Activated naive CD8-positive, alpha-beta T cell treated with anti-CD3 and anti-CD28 coated beads, Interleukin-2, amount 50 U/mL, for 24 hours (primary cell): ENCODE data around the gene UCN2.
"Not testable (repeated sequence)": the region's sequence is repeated elsewhere in the genome, so short reads cannot be mapped to it uniquely, and the experiment has no call there.

Source experiments
- ATAC-seq: fragments of 150-1000 bp; cut with Tn5 transposase; one replicate; pipeline ENCODE4 v1.10.0; 2021
- DNase-seq: peaks from one replicate; pipeline ENCODE4 v3.0.0; 2021
- H3K27ac Mint-ChIP-seq: one replicate; pipeline ENCODE4 v1.8.0; 2021; ENCODE audit warnings: mild to moderate bottlenecking, mixed read lengths
- H3K27me3 Mint-ChIP-seq: one replicate; pipeline ENCODE4 v1.8.0; 2021; ENCODE audit warnings: mixed read lengths
- H3K36me3 Mint-ChIP-seq: one replicate; pipeline ENCODE4 v1.8.0; 2021; ENCODE audit warnings: low read depth, mixed read lengths
- H3K4me1 Mint-ChIP-seq: one replicate; pipeline ENCODE4 v1.8.0; 2021; ENCODE audit warnings: mixed read lengths
- H3K4me3 Mint-ChIP-seq: one replicate; pipeline ENCODE4 v1.8.0; 2021; ENCODE audit warnings: mild to moderate bottlenecking, moderate library complexity, mixed read lengths
- H3K9me3 Mint-ChIP-seq: one replicate; pipeline ENCODE4 v1.8.0; 2021; ENCODE audit warnings: mixed read lengths

UCN2 gene

DNA sequence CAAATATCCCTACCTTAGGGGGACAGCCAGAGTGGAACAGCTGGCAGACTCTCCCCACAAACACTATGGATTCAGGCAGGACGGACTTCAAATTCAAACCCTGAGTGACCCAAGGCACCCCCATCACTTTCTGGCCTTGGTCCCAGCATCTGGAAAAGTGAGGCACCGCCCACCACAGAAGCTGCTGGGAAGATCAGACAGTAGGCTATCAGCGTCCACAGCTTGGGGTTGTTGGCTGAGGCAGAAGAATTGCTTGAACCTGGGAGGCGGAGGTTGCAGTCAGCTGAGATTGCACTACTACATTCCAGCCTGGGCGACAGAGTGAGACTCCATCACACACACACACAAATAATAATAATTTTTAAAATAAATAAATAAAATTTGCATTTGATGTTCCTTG is 15.5 kb downstream of the UCN2 start:
- Mint-ChIP-seq H3K9me3 (no peaks in the 10 kb centered on the region), H3K4me3 (no peak overlapping the region), H3K27ac (no peak overlapping the region), H3K27me3 (no peaks in the 10 kb centered on the region), H3K4me1 (no peaks in the 10 kb centered on the region), H3K36me3 (peaks cover 13% of the 10 kb centered on the region)
- DNase-seq (no peak), ATAC-seq (no peak)

DNA sequence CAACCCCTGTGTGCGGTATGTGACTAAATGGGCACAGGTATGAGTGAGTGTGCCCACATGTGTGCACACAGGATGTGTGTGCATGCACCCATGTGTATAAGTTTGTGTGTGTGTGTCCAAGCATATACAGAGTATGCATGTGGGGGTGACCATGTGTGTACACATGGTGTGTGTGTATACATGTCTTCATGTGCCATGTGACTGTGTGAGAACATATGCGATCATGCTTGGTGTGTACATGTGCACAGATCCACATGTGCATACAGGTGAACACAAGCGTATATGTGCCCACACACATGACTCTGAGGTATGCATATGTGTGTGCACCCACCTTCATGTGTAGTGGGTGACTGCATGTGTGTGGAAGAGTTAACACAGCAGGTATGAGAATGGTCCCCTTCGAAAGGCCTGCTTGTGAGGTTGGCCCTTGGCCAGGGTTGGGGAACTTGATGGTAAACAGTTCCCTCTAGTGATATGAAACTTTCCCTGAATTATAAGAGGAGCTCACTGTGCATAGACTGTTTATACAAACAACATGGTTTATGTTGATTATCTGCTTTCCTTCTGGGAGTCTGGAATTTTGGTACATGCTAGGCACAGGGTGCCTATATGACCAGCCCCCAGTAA is 17.3 kb downstream of the UCN2 start:
- DNase-seq (no peak), ATAC-seq (no peak)
- Mint-ChIP-seq H3K36me3 (peaks cover 14% of the 10 kb centered on the region), H3K9me3 (no peaks in the 10 kb centered on the region), H3K4me3 (no peak overlapping the region), H3K27ac (no peak overlapping the region), H3K27me3 (no peaks in the 10 kb centered on the region), H3K4me1 (no peaks in the 10 kb centered on the region)

- ATAC-seq (no peak), DNase-seq (no peak)
- no peaks in the 10 kb centered on the region for H3K4me1 Mint-ChIP-seq
- no peak overlapping the region for H3K27ac Mint-ChIP-seq
- no peaks in the 10 kb centered on the region for H3K9me3 Mint-ChIP-seq
- peaks cover 14% of the 10 kb centered on the region for H3K36me3 Mint-ChIP-seq
- no peaks in the 10 kb centered on the region for H3K27me3 Mint-ChIP-seq
- no peak overlapping the region for H3K4me3 Mint-ChIP-seq
These were observed 19.4 kb downstream of the UCN2 start for GRCh38 chr3:48544141-48544540.

DNA sequence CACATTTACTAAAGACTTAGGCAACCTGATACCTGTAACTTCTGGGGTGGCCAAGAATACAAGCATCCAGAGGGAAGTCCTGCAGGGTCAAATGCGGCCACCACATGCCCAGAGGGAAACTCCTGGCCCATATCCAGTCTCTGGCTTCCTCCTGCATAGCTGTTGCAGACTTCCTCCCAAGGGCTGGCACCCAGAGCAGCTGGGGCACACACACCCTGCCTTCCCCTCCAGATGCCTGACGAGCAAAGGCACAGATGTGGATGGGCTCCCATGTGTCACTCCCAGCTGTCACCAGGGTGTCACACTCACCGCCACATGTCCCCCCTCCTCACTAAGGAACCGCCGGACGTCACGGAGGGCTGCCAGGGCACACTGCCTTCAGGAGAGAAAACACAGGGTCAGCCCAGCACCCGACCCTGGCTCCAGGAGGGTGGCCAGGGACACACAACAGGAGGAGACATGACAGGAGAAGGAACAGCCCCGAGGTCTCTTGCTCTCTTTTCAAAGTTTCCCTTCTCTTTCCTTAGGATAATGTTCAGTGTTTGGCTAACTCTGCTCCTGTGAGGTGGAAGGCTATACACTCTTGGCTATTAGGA is 20.2 kb downstream of the UCN2 start:
- no peak overlapping the region for H3K4me3 Mint-ChIP-seq

DNA sequence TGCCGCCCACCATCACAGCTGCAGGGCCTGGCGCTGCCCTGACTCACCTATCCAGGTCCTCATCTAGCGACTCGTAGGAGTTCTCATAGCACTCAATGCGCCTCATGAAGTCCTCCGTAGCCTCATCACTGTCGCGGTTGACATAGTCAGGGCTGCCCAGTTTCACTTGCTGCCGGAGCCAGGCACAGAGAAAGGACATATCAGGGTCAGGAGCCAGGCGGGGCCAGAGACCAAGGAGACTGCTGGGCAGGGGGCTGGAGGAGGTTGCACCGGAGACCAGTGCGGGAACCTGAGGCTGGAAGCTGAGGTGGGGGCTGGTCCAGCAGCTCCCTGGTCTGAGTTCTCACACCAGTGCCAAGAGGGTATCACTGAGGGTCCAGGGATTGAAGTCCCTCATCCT is 25.1 kb downstream of the UCN2 start:
- peaks cover 22% of the 10 kb centered on the region for H3K36me3 Mint-ChIP-seq

More for the DNA sequence above, 20.2 kb downstream of the UCN2 start:
- DNase-seq (no peak), ATAC-seq (no peak)
- Mint-ChIP-seq H3K4me1 (no peaks in the 10 kb centered on the region), H3K27ac (no peak overlapping the region), H3K36me3 (peaks cover 14% of the 10 kb centered on the region), H3K9me3 (no peaks in the 10 kb centered on the region), H3K27me3 (no peaks in the 10 kb centered on the region)

DNA sequence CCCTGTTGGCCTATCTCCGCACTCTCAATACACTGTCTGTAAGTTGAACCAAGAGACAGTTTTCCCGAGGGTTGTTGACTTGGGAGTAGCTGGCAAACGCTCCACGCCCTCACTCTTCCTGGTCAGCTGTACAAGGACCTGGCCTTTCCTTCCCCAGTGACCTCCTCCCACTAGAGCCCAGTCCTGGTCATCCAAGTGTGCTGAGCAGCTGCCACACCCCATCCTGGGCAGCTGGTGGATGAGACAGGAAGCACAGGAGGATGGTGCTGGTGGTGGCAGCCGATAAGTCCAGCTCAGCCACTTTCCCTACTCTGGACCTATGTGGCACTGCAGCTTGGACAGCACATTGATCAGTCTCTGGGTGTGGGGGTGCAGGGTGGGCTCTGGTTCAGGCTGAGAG is 26.8 kb downstream of the UCN2 start:
- no peak for DNase-seq
- no peak for ATAC-seq
- Mint-ChIP-seq H3K27me3 (no peaks in the 10 kb centered on the region), H3K36me3 (peaks cover 18% of the 10 kb centered on the region), H3K4me3 (no peak overlapping the region), H3K27ac (no peak overlapping the region), H3K4me1 (no peaks in the 10 kb centered on the region), H3K9me3 (no peaks in the 10 kb centered on the region)

More for the DNA sequence above, 25.1 kb downstream of the UCN2 start:
- Mint-ChIP-seq H3K4me1 (no peaks in the 10 kb centered on the region), H3K27ac (no peak overlapping the region), H3K4me3 (no peak overlapping the region), H3K27me3 (no peaks in the 10 kb centered on the region), H3K9me3 (no peaks in the 10 kb centered on the region)
- DNase-seq: no peak
- ATAC-seq: no peak

DNA sequence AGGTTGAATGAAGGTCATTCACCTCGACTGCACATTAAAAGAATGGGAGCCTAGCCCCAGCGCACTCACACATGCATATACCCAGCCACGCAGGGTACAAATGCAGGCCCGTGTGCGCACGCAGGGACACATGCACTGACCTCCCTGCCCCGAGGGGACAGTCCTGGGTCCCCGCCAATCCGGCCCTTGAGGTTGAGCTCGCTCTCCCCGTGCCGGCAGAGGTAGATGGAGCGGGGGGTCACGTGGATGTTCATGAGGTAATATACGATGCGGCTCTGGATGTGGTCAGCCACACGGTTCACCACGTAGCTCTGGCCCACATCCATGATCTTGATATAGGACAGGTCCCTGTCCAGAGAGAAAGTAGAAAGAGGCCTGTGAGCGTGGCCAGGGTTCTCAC is 27.5 kb downstream of the UCN2 start:
- no peaks in the 10 kb centered on the region for H3K9me3 Mint-ChIP-seq
- H3K4me3 Mint-ChIP-seq: no peak overlapping the region
- H3K27ac Mint-ChIP-seq: no peak overlapping the region
- no peaks in the 10 kb centered on the region for H3K4me1 Mint-ChIP-seq
- H3K36me3 Mint-ChIP-seq: peaks cover 18% of the 10 kb centered on the region
- no peaks in the 10 kb centered on the region for H3K27me3 Mint-ChIP-seq
- DNase-seq: no peak
- ATAC-seq: no peak

DNA sequence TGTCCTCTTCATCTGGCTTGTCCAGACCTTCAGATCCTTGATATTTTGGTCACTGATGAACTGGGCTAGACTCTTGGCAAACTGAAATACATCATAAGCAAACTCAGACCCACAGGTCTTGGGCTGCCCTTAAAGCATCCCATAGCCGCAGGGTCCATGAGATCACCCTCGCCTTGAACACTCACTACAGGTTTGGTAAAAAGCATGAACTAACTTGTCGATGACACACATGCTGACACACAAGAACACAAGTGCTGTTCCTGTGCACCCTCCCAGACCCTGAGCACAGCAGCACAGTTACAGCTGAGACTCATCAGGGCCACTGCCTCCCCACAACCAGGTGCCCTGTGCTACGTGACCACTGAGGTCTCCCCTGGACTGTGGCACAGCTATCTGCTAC is 28.0 kb downstream of the UCN2 start:
- no peaks in the 10 kb centered on the region for H3K4me1 Mint-ChIP-seq
- no peak for DNase-seq
- H3K27ac Mint-ChIP-seq: no peak overlapping the region
- no peaks in the 10 kb centered on the region for H3K9me3 Mint-ChIP-seq
- peaks cover 18% of the 10 kb centered on the region for H3K36me3 Mint-ChIP-seq
- no peaks in the 10 kb centered on the region for H3K27me3 Mint-ChIP-seq
- H3K4me3 Mint-ChIP-seq: no peak overlapping the region
- ATAC-seq: no peak

- H3K27me3 Mint-ChIP-seq: no peaks in the 10 kb centered on the region
- ATAC-seq (no peak), DNase-seq (no peak)
- no peak overlapping the region for H3K27ac Mint-ChIP-seq
- H3K36me3 Mint-ChIP-seq: peaks cover 22% of the 10 kb centered on the region
- no peak overlapping the region for H3K4me3 Mint-ChIP-seq
- no peaks in the 10 kb centered on the region for H3K4me1 Mint-ChIP-seq
- no peaks in the 10 kb centered on the region for H3K9me3 Mint-ChIP-seq
These were observed 30.6 kb downstream of the UCN2 start for GRCh38 chr3:48532977-48533337.

DNA sequence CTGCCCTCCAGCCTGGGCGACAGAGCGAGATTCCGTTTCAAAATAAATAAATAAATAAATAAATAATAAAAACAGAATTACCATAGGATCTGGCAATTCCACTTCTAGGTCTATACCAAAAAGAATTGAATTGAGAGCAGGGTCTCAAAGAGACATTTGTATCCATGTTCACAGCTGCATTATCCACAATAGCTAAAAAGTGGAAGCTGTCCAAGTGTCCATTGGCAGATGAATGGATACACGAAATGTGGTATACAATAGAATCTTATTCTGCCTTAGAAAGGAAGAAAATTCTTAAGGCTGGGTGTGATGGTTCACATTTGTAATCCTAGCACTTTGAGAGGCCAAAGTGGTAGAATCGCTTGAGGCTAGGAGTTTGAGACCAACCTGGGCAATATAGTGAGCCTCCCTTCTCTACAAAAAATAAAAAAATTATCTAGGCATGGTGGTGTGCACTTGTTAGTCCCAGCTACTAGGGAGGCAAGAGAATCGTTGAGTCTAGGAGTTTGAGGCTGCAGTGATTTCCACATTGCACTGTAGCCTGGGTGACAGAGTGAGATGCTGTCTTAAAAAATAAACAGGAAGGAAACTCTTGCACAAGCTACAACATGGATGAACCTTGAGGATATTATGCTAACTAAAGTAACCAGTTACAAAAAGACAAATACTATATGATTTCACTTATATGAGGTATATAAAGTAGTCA is 31.2 kb downstream of the UCN2 start:
- no peak overlapping the region for H3K27ac Mint-ChIP-seq
- H3K4me1 Mint-ChIP-seq: no peaks in the 10 kb centered on the region
- no peaks in the 10 kb centered on the region for H3K27me3 Mint-ChIP-seq
- H3K36me3 Mint-ChIP-seq: peaks cover 24% of the 10 kb centered on the region
- ATAC-seq: no peak
- no peaks in the 10 kb centered on the region for H3K9me3 Mint-ChIP-seq
- no peak overlapping the region for H3K4me3 Mint-ChIP-seq
- DNase-seq: no peak

DNA sequence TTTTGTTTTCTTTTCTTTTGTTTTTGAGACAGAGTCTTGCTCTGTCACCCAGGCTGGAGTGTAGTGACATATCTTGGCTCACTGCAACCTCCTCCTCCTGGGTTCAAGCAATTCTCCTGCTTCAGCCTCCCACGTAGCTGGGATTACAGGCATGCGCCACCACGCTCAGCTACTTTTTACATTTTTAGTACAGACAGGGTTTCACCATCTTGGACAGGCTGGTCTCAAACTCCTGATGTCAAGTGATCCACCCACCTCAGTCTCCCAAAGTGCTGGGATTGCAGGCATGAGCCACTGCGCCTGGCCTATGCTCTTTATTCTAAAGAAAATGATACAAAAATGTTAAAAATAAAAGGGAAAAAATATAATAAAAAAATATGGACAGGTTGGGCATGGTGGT is 32.9 kb downstream of the UCN2 start:
- H3K4me1 Mint-ChIP-seq, H3K27ac Mint-ChIP-seq, H3K4me3 Mint-ChIP-seq, DNase-seq, H3K9me3 Mint-ChIP-seq, ATAC-seq, H3K27me3 Mint-ChIP-seq: not testable (repeated sequence)
- peaks cover 19% of the 10 kb centered on the region for H3K36me3 Mint-ChIP-seq

DNA sequence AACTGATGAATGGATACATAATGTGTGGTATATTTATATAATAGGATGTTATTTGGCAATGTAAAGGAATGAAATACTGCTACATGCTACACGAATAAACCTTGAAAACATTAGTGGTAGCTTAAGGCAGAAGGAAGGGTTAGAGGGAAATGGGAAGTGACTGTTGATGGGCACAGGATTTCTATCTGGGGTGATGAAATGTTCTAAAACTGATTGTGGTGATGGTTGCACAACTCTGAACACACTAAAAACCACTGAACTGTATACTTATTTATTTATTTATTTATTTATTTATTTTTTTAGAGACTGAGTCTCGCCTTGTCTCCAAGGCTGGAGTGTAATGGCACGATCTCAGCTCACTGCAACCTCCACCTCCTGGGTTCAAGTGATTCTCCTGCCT is 34.8 kb downstream of the UCN2 start:
- no peak for ATAC-seq
- DNase-seq: no peak
- peaks cover 11% of the 10 kb centered on the region for H3K36me3 Mint-ChIP-seq
- no peak overlapping the region for H3K27ac Mint-ChIP-seq
- no peaks in the 10 kb centered on the region for H3K4me1 Mint-ChIP-seq
- H3K27me3 Mint-ChIP-seq: no peaks in the 10 kb centered on the region
- H3K9me3 Mint-ChIP-seq: no peaks in the 10 kb centered on the region
- no peak overlapping the region for H3K4me3 Mint-ChIP-seq

DNA sequence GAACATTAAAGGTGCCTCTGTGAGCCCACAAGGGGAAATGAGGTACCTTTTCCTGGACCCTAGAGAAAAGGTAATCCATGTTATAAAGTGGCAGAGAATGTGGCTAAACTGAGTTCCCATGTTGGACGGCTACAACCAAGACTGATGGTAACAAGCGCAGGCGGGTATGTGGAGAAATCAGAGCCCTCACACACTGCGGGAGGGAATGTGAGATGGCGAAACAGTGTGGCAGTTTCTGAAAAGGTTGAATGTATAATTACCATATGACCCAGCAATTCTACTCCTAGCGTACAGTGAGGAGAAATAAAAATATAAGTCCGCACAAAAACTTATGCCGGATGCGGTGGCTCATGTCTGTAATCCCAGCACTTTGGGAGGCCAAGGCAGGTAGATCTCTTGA is 35.5 kb downstream of the UCN2 start:
- ATAC-seq (no peak), DNase-seq (no peak)
- Mint-ChIP-seq H3K9me3 (no peaks in the 10 kb centered on the region), H3K36me3 (peaks cover 10% of the 10 kb centered on the region), H3K4me1 (no peaks in the 10 kb centered on the region), H3K27me3 (no peaks in the 10 kb centered on the region), H3K4me3 (no peak overlapping the region), H3K27ac (no peak overlapping the region)

GRCh38 chr3:48524970-48525369 is 38.6 kb downstream of the UCN2 start:
- no peak for DNase-seq
- Mint-ChIP-seq H3K36me3 (peaks cover 10% of the 10 kb centered on the region), H3K9me3 (no peaks in the 10 kb centered on the region), H3K27me3 (no peaks in the 10 kb centered on the region), H3K27ac (no peak overlapping the region), H3K4me1 (no peaks in the 10 kb centered on the region), H3K4me3 (no peak overlapping the region)
- no peak for ATAC-seq

- peaks cover 29% of the 10 kb centered on the region for H3K4me1 Mint-ChIP-seq
- H3K27me3 Mint-ChIP-seq: no peaks in the 10 kb centered on the region
- no peak for DNase-seq
- H3K27ac Mint-ChIP-seq: no peak overlapping the region
- H3K9me3 Mint-ChIP-seq: no peaks in the 10 kb centered on the region
- ATAC-seq: no peak
- no peak overlapping the region for H3K4me3 Mint-ChIP-seq
- no peaks in the 10 kb centered on the region for H3K36me3 Mint-ChIP-seq
These were observed 41.9 kb downstream of the UCN2 start for GRCh38 chr3:48521635-48522034.
